HepG2 (cell line): ENCODE data around the gene PNPLA2. TPM values are rescaled to one million over a fixed set of nuclear protein-coding genes. Genes with fewer than 3 reads are reported as not detected.

Source experiments
- ATAC-seq: fragments of 200-7000 bp; cut with Tn5 transposase; 3 replicates; pipeline ENCODE4 v1.9.1; 2020; ENCODE audit warnings: mild to moderate bottlenecking, moderate library complexity
- BruUV-seq: library from RNA; stranded (reverse); fragments of 400-500 nt; replicated peaks from 2 replicates; lab custom pipeline; 2021; lab: Mats Ljungman, UMichigan
- CTCF ChIA-PET: fragments of 300-600 bp; formaldehyde crosslinking; extraction: SDS; loops from one replicate; lab custom pipeline; 2021; ENCODE audit warnings: low total read pairs, inconsistent platforms, low intra/inter-chr PET ratio; lab: Yijun Ruan, JAX
- POLR2A ChIA-PET: fragments of 350-600 bp; sonication (Branson Sonifier 250); formaldehyde crosslinking; loops from one replicate; lab custom pipeline; 2020; ENCODE audit warnings: antibody characterized with exemption, inconsistent platforms; lab: Yijun Ruan, JAX
- DNase-seq: peaks from one replicate; pipeline ENCODE4 v3.0.0-alpha.2; 2015; ENCODE audit warnings: low spot score
- FAIRE-seq: peaks from 3 replicates; lab custom pipeline; 2011; peaks lifted over from hg19 to GRCh38; lab: Jason Lieb, UNC
- H2AFZ ChIP-seq: one replicate; pipeline ENCODE4 v1.6.1; 2011; ENCODE audit warnings: low read length, inconsistent platforms
- H3K27ac ChIP-seq: fragments of 300-600 bp; 3 replicates; pipeline ENCODE4 v1.8.0; 2011; ENCODE audit warnings: mixed run types, mild to moderate bottlenecking, mixed read lengths, low read length, inconsistent platforms; ENCODE audit not compliant: insufficient read depth; ENCODE audit errors: extremely low read length
- H3K27me3 ChIP-seq, 2 experiments: fragments of 200-600 bp in 1 of 2; 2 replicates in 1 of 2; 3 replicates in 1 of 2; pipeline versions ENCODE4 v1.6.0 to v1.8.0; 2011; ENCODE audit warnings: low read length in 2 of 2, mild to moderate bottlenecking in 2 of 2, moderate library complexity in 2 of 2, inconsistent platforms in 1 of 2; ENCODE audit not compliant: insufficient read depth in 2 of 2, control insufficient read depth in 1 of 2
- H3K36me3 ChIP-seq, 2 experiments: fragments of 200-600 bp in 1 of 2; replicated peaks in 1 of 2; 2 replicates in 1 of 2; 3 replicates in 1 of 2; pipeline versions ENCODE4 v1.5.1 to v1.8.0; 2011; ENCODE audit warnings: low read length in 2 of 2, inconsistent platforms in 1 of 2; ENCODE audit not compliant: insufficient read depth in 2 of 2, control insufficient read depth in 1 of 2
- H3K4me1 ChIP-seq: 2 replicates; pipeline ENCODE4 v1.5.1; 2012; ENCODE audit warnings: low read length, inconsistent platforms; ENCODE audit not compliant: insufficient read depth
- H3K4me2 ChIP-seq: 2 replicates; pipeline ENCODE4 v1.6.0; 2011; ENCODE audit warnings: low read depth, low read length, inconsistent platforms
- H3K4me3 ChIP-seq, 3 experiments: fragments of 200-600 bp in 1 of 3; sonication (generic), shearing (Covaris generic) in 1 of 3; replicated peaks in 1 of 3; 2 replicates each; pipeline ENCODE4 v1.5.1; 2011 to 2016; ENCODE audit warnings: low read length in 3 of 3, inconsistent platforms in 2 of 3, low read depth in 2 of 3, mild to moderate bottlenecking in 2 of 3, control low read depth in 1 of 3, mixed read lengths in 1 of 3; ENCODE audit not compliant: insufficient read depth in 1 of 3
- H3K79me2 ChIP-seq: one replicate; pipeline ENCODE4 v1.6.1; 2011; ENCODE audit warnings: low read length, inconsistent platforms; ENCODE audit not compliant: insufficient read depth
- H3K9ac ChIP-seq: 2 replicates; pipeline ENCODE4 v1.6.0; 2011; ENCODE audit warnings: mild to moderate bottlenecking, low read depth, low read length, inconsistent platforms; ENCODE audit not compliant: insufficient read depth
- H3K9me3 ChIP-seq: 2 replicates; pipeline ENCODE4 v1.5.1; 2012; ENCODE audit warnings: mild to moderate bottlenecking, low read length
- H4K20me1 ChIP-seq: 2 replicates; pipeline ENCODE4 v1.6.0; 2011; ENCODE audit warnings: inconsistent platforms, mild to moderate bottlenecking, low read length, moderate library complexity; ENCODE audit not compliant: insufficient read depth
- AGO2 ChIP-seq: fragments of 200-400 bp; formaldehyde crosslinking; optimal IDR thresholded peaks from 2 replicates; pipeline ENCODE3; 2017; ENCODE audit warnings: mild to moderate bottlenecking, low read depth, low read length, moderate library complexity
- HOXA3 ChIP-seq: sonication (generic); formaldehyde crosslinking; IDR thresholded peaks from 2 replicates; pipeline ENCODE4 v1.5.0; 2020; ENCODE audit warnings: missing genetic modification reagents
- RBFOX2 ChIP-seq: fragments of 200-400 bp; formaldehyde crosslinking; IDR thresholded peaks from 2 replicates; pipeline ENCODE4 v1.6.1; 2017; ENCODE audit warnings: low read depth, mild to moderate bottlenecking, low read length
- SOX6 ChIP-seq, 2 experiments: fragments of 450-650 bp in 1 of 2; sonication (generic) in 1 of 2; formaldehyde crosslinking in 1 of 2; IDR thresholded peaks; 2 replicates each; pipeline versions ENCODE4 v1.4.0 to v1.6.1; 2017 to 2020; ENCODE audit warnings: antibody characterized with exemption in 1 of 2, mild to moderate bottlenecking in 1 of 2, missing genetic modification reagents in 1 of 2
- ZNF713 ChIP-seq: sonication (generic); formaldehyde crosslinking; IDR thresholded peaks from 2 replicates; pipeline ENCODE4 v1.4.0; 2020; ENCODE audit warnings: mild to moderate bottlenecking, missing genetic modification reagents
- WGBS: methylation state at CpG from one replicate; pipeline ENCODE4 v1.1.6; 2017; ENCODE audit warnings: low lambda C conversion rate; 5-methylcytosine and 5-hydroxymethylcytosine counted together
- in situ Hi-C: cut with HindIII; loops from 2 replicates; pipeline ENCODE4 v1.10.0; 2017; ENCODE audit warnings: low pct_unique_long_range_greater_than_20kb; ENCODE audit not compliant: extremely low pct_ligation_motif_present
- intact Hi-C: fragments of 100-400 bp; cut with micrococcal nuclease; formaldehyde crosslinking; loops from one replicate; pipeline ENCODE4 v1.10.0; 2022; ENCODE audit not compliant: unreplicated experiment
- polyA plus RNA-seq, 8 experiments: library from polyadenylated mRNA; depleted of rRNA in 3 of 8; stranded (reverse) in 7 of 8; unstranded in 1 of 8; fragments of >200 nt; fragmentation: Illumina TruSeq in 4 of 8; extraction: Trizol in 4 of 8; gene quantifications; 2 replicates each; pipeline versions ENCODE4 v1.2.1 to v1.2.3, GENCODE V29; 2011 to 2016; ENCODE audit warnings: low read depth in 4 of 8, missing spikeins in 1 of 8, mixed read lengths in 1 of 8; ENCODE audit not compliant: insufficient read depth in 1 of 8
- total RNA-seq, 5 experiments: library from RNA; depleted of rRNA; stranded (reverse); fragments of >200 nt; fragmentation: Illumina TruSeq; extraction: Trizol; gene quantifications; 2 replicates each; pipeline ENCODE4 v1.2.3, GENCODE V29; 2016; ENCODE audit warnings: low read depth in 1 of 5
- TF ChIP-seq, protein P1 (sequence below): sonication (generic); formaldehyde crosslinking; conservative IDR thresholded peaks from 2 replicates; pipeline ENCODE4 v1.5.0; 2020; ENCODE audit warnings: missing genetic modification reagents

Gene PNPLA2
- total and polyA plus RNA-seq, 2 of the 13 experiments (the other 11 are each of a cell fraction or from before 2014, with no cell fraction given) = 10.5 to 43.2 TPM

DNA sequence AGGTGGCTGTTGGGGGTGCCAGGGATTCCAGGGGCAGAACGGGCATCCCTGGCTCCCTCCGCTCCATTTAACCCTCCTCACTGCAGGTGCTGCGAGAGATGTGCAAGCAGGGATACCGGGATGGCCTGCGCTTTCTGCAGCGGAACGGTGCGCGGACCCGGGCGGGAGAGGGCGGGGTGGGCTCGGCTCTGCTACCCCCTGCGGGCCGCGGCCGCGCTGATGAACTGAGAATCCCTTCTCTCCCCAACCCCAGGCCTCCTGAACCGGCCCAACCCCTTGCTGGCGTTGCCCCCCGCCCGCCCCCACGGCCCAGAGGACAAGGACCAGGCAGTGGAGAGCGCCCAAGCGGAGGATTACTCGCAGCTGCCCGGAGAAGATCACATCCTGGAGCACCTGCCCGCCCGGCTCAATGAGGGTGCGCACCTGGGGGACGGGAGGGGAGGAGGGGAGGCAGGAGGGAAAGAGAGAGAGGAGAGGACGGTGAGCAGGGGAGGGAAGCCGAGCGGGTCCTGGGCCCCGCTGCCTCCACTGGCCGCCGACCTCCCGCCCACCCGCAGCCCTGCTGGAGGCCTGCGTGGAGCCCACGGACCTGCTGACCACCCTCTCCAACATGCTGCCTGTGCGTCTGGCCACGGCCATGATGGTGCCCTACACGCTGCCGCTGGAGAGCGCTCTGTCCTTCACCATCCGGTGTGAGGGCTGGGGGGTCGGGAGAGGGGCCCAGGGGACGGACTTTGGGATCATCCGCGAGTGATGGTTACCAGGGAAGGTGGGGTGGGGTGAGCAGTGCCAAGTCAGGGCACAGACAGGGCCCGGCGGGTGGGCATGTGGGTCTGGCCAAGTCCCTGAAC is 5.0 kb downstream of the PNPLA2 start:
- BruUV-seq = no TSS peak
- ATAC-seq (no peak), DNase-seq (no peak), FAIRE-seq (no peak)
- in situ Hi-C loops (no loop called here), intact Hi-C loops (no loop called here)
- peaks cover 8 to 22% of the 10 kb centered on the region in 2 experiments; a peak in 4 of 5 replicates for H3K36me3 ChIP-seq
- H3K4me1 ChIP-seq = peaks cover 48% of the 10 kb centered on the region
- peaks cover 20% of the 10 kb centered on the region for H3K79me2 ChIP-seq
- H4K20me1 ChIP-seq = peaks cover 20% of the 10 kb centered on the region
- H3K27me3 ChIP-seq = no peaks in the 10 kb centered on the region; a peak in 1 of 5 replicates
- H3K9me3 ChIP-seq = no peaks in the 10 kb centered on the region
- no peak overlapping the region for H3K4me3 ChIP-seq
- no peak overlapping the region for H3K27ac ChIP-seq
- H3K9ac ChIP-seq = no peak overlapping the region
- WGBS = 99% methylated on average over 21 of the region's 53 CpGs
- ChIA-PET POLR2A (interaction anchor here (9.2 to 11.6 kb wide), 2 partner anchors 10 to 18 kb away, joined by 141 to 264 read pairs; partner anchors contain the start of genes CD151, CRACR2B, POLR2L and TSPAN4), CTCF (no interaction called here)
- no peak overlapping the region for H2AFZ ChIP-seq
- no peak for TF ChIP-seq SOX6 (IDR thresholded peaks at IDR 0.05)
- TF ChIP-seq SOX6 (CRISPR knock-in tag; IDR thresholded peaks at IDR 0.05) = no peak
- peak; percentile 67 for TF ChIP-seq RBFOX2
- H3K4me2 ChIP-seq = no peak overlapping the region

DNA sequence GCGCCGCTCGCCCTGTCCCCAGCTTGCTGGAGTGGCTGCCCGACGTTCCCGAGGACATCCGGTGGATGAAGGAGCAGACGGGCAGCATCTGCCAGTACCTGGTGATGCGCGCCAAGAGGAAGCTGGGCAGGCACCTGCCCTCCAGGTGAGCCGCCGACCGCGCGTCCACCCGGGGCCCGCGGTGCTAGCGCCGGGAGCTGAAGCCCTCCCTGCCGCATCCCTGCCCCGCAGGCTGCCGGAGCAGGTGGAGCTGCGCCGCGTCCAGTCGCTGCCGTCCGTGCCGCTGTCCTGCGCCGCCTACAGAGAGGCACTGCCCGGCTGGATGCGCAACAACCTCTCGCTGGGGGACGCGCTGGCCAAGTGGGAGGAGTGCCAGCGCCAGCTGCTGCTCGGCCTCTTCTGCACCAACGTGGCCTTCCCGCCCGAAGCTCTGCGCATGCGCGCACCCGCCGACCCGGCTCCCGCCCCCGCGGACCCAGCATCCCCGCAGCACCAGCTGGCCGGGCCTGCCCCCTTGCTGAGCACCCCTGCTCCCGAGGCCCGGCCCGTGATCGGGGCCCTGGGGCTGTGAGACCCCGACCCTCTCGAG is 5.7 kb downstream of the PNPLA2 start:
- intact Hi-C loops = no loop called here
- no peak overlapping the region for H3K27ac ChIP-seq
- H3K79me2 ChIP-seq = peaks cover 20% of the 10 kb centered on the region
- in situ Hi-C loops = no loop called here
- H3K4me2 ChIP-seq = no peak overlapping the region
- CTCF ChIA-PET = no interaction called here
- DNase-seq (no peak), FAIRE-seq (no peak), ATAC-seq (no peak)
- no peak overlapping the region for H2AFZ ChIP-seq
- H3K4me3 ChIP-seq = no peak overlapping the region
- H3K36me3 ChIP-seq = peaks cover 8 to 22% of the 10 kb centered on the region in 2 experiments; a peak in 4 of 5 replicates
- no peak overlapping the region for H3K9ac ChIP-seq
- H4K20me1 ChIP-seq = peaks cover 20% of the 10 kb centered on the region
- no peaks in the 10 kb centered on the region for H3K9me3 ChIP-seq
- peaks cover 55% of the 10 kb centered on the region for H3K4me1 ChIP-seq
- TF ChIP-seq HOXA3 (CRISPR knock-in tag) (0 out of 2 replicates have a peak, but pooled peaks have one; percentile 12), AGO2 (peak; percentile 21), RBFOX2 (peak; percentile 72), ZNF713 (CRISPR knock-in tag) (no peak)
- TF ChIP-seq, protein P1, sequence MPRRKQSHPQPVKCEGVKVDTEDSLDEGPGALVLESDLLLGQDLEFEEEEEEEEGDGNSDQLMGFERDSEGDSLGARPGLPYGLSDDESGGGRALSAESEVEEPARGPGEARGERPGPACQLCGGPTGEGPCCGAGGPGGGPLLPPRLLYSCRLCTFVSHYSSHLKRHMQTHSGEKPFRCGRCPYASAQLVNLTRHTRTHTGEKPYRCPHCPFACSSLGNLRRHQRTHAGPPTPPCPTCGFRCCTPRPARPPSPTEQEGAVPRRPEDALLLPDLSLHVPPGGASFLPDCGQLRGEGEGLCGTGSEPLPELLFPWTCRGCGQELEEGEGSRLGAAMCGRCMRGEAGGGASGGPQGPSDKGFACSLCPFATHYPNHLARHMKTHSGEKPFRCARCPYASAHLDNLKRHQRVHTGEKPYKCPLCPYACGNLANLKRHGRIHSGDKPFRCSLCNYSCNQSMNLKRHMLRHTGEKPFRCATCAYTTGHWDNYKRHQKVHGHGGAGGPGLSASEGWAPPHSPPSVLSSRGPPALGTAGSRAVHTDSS (CRISPR knock-in tag) = no peak
- TF ChIP-seq, all 625 proteins: peak for 3
- POLR2A ChIA-PET = interaction anchor here (1.1 to 11.6 kb wide), 3 partner anchors 15 to 118 kb away, joined by 3 to 141 read pairs (median 5); partner anchors contain the start of genes EPS8L2, POLR2L, RPLP2 and TSPAN4
- WGBS = 98% methylated on average over 31 of the region's 59 CpGs
- H3K27me3 ChIP-seq = no peaks in the 10 kb centered on the region; a peak in 1 of 5 replicates
- no TSS peak for BruUV-seq
